NCI-H82 (cell line): ENCODE results near the gene TGM3.

Experiments used
- DNase-seq: peaks from one replicate; lab custom pipeline; 2025; lab: John Stamatoyannopoulos, UW

The TGM3 gene

DNA sequence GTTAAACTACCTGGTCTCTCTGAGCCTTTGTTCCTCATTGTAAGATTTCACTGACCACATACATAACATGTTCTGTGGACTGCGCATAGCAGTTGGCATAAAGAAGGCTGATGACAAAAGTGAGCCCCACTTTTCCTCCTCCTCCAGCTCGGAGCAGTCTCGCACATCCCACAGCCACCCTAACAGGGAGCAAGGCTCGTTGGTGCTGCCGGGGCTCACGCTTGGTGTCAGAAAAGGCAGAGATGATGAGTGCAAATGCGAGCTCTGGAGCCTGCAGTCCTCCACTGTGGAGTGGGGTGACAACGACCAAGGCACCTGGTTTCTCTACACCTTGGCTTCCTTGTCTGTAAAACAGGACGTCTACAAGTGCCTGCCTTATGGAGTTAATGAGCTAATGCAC lies 9.7 kb downstream of the TGM3 start:
- no peak for DNase-seq

- DNase-seq: no peak
Observed at GRCh38 chr20:2305946-2306345, 10.1 kb downstream of the TGM3 start.

- DNase-seq: no peak
Observed at GRCh38 chr20:2307136-2307535, 11.3 kb downstream of the TGM3 start.

GRCh38 chr20:2311329-2311728 lies 15.5 kb downstream of the TGM3 start:
- DNase-seq: no peak

- no peak for DNase-seq
Observed at GRCh38 chr20:2312876-2313275, 17.1 kb downstream of the TGM3 start.

DNA sequence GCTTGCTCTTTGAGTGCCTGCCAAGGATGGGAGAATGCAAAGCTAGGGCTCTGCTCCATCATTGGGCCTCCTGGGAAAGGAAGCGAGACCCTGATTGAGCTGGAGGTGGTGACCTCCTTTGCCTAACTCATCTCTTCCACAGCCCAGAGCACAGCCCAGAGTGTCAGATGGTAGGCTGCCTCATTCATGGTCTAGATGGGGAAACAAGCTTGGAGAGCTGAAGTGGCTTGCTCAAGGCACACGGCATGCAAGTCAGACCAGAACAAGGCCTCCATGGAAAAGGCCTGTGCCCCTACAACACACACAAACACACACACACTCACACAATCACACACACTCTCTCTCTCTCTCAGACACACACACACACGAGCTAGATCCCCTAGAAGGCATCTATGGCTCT lies 17.5 kb downstream of the TGM3 start:
- DNase-seq: no peak

DNA sequence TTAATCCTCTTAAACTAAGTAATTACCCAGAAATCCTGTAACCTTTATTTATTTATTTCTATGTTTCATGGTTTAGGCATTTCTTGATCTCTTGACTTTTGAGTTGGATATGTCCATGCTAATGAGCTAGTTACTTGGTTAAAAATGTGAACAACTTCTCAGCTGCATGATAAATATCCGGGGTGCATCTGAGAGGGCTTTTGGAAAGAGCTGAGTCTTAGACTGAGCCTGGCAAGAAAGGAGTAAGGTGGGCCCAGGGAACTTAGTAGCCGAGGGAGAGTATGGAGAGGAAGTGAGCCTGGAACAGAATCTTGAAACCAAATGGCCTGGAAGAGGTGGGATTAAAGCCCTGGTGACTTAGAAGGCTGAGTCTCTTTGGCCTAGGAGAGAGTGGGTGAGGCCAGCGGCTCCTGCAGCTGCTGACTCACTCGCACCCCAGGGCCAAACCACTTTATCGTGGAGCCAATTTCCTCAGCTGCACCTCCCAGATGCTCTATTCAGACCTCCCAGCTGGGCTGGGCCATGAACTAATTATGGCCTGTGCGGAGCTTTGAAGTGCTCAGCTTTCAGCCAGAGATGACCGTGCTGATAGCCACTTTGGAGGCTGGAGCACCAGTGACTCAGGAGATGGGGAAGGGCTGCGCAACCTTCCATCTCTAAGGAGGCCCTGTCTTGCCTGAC lies 19.1 kb downstream of the TGM3 start:
- DNase-seq: no peak

DNA sequence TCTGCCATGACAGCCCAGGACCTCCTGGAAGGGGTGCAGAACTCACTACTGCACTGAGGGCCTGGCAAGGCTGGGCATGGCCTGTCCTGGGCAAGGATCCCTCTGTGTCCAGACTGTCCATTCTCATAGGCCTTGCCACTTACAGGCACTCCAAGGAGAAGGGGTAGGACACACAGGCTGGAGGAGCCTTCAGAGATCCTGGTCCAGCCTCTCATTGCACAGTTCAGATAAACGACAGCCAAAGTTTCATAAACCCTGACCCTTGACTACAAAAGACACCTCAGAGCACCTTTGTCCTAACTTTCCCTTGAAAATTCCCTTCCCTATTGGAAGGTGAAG lies 19.6 kb downstream of the TGM3 start:
- no peak for DNase-seq

DNA sequence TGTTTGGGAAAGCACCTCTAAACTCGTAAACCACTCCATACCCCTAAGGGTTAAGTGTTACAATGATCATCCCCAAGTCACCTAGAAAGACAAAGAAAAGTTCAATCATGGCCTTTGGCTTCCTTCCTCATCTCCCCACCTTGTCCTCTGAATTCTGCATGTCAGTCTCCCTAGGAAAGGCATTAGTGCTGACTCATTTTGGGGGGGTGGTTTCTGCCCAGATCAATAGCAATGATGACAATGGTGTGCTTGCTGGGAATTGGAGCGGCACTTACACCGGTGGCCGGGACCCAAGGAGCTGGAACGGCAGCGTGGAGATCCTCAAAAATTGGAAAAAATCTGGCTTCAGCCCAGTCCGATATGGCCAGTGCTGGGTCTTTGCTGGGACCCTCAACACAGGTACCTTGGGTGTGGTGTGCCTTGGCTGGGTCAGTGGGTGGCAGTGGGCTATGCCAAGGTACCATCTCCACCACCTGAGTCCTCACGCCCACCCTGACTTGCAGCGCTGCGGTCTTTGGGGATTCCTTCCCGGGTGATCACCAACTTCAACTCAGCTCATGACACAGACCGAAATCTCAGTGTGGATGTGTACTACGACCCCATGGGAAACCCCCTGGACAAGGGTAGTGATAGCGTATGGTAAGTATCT lies 21.2 kb downstream of the TGM3 start:
- DNase-seq: no peak

DNA sequence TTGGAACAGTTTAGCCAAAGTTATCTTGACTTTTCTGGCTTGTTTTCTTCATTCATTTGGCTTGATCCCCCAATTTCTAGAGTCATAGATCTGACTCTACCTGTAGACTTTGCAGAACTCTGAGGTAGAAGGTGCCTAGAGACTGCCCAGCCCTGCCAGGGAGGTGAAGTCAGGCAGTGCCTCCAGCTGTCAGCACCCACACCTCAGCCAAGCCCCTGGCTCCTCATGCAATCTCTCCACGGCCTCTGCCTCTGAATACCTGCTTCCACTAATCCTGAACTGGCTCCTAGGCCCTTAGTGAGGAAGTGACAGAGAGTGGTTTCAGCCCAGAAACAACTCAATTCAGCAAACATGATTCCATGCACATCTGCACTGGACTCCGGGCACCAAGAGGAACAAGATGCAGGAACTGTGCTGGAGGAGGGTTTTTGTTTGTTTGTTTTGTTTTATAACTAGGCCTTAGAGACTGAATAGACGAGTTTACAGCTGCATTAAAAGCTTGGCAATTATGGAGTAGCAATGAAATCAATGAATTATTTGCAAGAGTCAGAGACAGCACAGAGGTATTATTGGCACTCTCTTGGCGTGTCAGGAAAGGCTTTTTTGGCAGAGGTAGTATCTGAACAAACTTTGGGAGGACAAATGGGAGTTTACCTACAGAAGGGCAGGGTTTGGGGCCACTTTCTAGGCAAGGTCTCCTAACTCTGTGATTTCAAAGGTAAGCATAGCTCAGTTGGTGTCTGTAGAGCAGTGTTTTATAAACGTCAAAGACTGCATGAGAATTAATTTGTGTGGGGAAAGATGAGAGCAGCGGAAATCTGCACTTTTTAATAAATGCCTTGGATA lies 25.2 kb downstream of the TGM3 start:
- no peak for DNase-seq

- DNase-seq: no peak
Observed at GRCh38 chr20:2323051-2323450, 27.2 kb downstream of the TGM3 start.

DNA sequence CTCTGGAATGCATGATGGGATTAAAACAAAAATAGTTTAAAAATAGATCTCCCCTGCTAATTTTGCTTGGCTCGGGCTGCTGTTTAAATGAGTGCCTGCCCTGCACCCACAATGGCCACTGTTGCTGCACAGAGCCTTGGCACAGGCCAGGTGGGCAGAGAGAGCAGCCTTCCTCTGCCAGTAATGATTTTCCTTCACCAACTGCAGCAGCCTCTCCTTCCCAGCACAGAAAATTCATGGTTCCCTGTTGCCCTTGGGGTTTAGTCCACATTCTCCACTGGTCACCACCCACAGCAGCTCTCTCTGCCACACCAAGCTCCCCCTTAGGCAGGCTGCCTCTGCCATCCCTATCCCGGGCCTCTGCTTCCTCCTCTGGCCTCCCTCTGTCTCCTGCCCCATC lies 30.2 kb downstream of the TGM3 start:
- no peak for DNase-seq

GRCh38 chr20:2327620-2328555 lies 32.1 kb downstream of the TGM3 start:
- DNase-seq: no peak

DNA sequence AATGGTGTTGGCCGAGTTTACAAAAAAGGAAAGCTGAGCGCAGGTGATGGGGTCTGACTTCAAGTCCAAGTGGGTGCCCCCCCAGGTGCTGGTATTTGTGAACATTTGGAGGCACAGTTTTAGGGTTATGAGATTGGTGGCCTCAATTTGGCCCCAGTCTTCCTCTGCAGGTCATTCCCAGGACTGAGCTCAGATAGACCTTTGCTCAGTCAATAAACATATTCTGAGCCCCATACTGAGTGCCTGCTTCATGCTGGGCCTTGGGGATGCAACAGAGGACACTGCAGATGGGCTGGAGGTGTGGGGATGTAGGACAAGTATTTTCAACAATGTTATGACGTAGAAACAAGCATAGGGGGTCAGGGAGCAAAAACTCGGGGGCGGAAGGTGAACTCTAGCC lies 33.5 kb downstream of the TGM3 start:
- no peak for DNase-seq

DNA sequence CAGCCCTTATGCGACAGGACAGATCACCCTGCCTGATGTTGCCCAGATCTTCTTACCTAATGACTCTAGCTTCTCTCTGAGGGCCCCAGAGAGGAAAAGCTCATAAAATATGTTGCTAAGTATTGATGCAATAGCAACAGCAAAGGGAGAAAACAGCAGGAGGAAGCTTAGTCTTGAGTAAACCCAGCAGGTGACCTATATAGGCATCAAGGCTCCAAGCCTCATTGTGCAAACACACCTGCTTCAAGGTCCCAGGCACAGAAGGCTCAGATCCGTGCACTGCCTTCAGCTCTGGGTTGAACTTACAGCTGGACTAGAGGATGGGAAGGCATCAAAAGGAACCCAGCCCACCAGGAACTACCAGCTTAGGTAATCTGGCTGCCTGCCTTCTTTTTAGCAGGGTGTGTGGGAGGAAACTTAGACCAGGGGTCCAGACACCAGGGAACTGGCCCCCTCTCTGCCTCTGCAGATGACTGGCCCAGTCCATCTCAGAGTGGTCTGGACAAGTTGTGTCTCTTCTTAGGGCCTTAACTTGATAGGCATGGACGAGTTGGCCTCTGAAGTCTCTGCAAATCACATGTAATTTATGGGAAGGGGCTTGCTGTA lies 34.4 kb downstream of the TGM3 start:
- no peak for DNase-seq

DNA sequence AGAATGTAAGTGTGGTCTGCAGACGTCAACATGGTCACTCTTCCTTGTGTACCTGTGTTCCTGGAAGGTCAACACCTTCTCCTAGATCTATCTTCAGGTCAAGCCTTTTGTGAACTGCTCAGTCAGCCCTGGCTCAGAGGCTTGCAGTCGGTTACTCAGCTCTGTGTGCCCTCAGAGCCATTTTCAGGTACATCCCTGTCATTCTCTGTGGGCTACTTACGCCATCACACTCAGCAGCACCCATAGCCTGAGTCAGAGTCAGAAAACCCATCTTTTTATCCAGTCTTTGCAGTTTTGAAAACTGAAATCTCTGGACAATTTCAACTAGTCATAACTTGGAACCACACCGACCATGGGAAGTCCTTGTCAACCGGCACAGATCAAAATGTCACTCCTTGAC lies 35.3 kb downstream of the TGM3 start:
- DNase-seq: no peak

- DNase-seq: no peak
Observed at GRCh38 chr20:2331901-2332565, 36.2 kb downstream of the TGM3 start.

DNA sequence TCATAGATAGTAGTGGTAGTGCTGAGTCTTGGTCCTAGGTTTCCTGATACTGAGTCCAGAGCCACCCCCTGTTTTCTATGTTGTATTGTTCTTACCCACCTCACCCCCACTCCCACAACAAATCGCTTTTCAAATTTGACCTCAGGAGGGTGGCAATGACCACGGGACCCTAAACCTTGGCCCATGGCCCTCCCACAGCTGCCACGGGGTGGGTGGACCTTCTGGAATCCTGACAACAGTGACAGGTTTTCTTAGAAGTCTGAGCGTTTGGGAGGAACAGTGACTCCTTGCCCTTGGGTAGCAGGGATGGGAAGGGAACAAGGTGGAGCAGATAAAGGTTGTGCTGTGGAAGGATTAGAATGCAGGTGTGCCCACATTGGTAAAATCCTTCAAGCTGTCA lies 36.9 kb downstream of the TGM3 start:
- no peak for DNase-seq

GRCh38 chr20:2333821-2334220 lies 38.0 kb downstream of the TGM3 start:
- DNase-seq: no peak

GRCh38 chr20:2335096-2335870 lies 39.5 kb downstream of the TGM3 start:
- DNase-seq: no peak
